A549 (cell line): ENCODE results near the gene SLC17A5. TPM values are rescaled to one million over a fixed set of nuclear protein-coding genes. Genes with fewer than 3 reads are reported as not detected.

Experiments used
- ATAC-seq, 2 experiments: fragments of 200-7000 bp in 1 of 2; fragments of >200 bp in 1 of 2; cut with Nextera tagmentation in 1 of 2; cut with Tn5 transposase in 1 of 2; 3 replicates each; pipeline versions ENCODE4 v1.8.0 to v1.9.1; 2018 to 2020; ENCODE audit warnings: mild to moderate bottlenecking in 1 of 2, moderate library complexity in 1 of 2
- CTCF ChIA-PET: fragments of 300-600 bp; sonication (Branson Sonifier 250); formaldehyde crosslinking; extraction: SDS; loops from one replicate; lab custom pipeline; 2021; ENCODE audit warnings: antibody characterized with exemption, inconsistent platforms; lab: Yijun Ruan, JAX
- POLR2A ChIA-PET: fragments of 350-600 bp; formaldehyde crosslinking; extraction: SDS; loops from one replicate; lab custom pipeline; 2021; ENCODE audit warnings: antibody characterized with exemption, inconsistent platforms; lab: Yijun Ruan, JAX
- DNase-seq, 2 experiments: peaks; one replicate each; pipeline versions ENCODE4 v3.0.0 to v3.0.0-alpha.2; 2011 to 2016; ENCODE audit warnings: low read depth in 1 of 2, low spot score in 1 of 2
- FAIRE-seq: peaks from 2 replicates; lab custom pipeline; 2011; peaks lifted over from hg19 to GRCh38; lab: Jason Lieb, UNC
- H3K27ac ChIP-seq, 2 experiments: fragments of >200 bp; sonication (Bioruptor Twin); formaldehyde crosslinking; 3 replicates each; pipeline ENCODE4 v1.5.1; 2016 to 2017
- H3K4me1 ChIP-seq: fragments of >200 bp; sonication (Bioruptor Twin); formaldehyde crosslinking; 3 replicates; pipeline ENCODE4 v1.6.1; 2016
- H3K4me2 ChIP-seq: fragments of >200 bp; sonication (Bioruptor Twin); formaldehyde crosslinking; 3 replicates; pipeline ENCODE4 v1.6.1; 2016
- H3K4me3 ChIP-seq: fragments of >200 bp; sonication (Bioruptor Twin); formaldehyde crosslinking; 3 replicates; pipeline ENCODE4 v1.5.1; 2016
- H3K9me3 ChIP-seq: fragments of >200 bp; sonication (Bioruptor Twin); formaldehyde crosslinking; 3 replicates; pipeline ENCODE4 v1.6.1; 2016
- BHLHE40 ChIP-seq: IDR thresholded peaks from 2 replicates; pipeline ENCODE4 v1.6.1; 2012; ENCODE audit warnings: low read depth, low read length, inconsistent platforms
- CEBPB ChIP-seq, 2 experiments: fragments of >200 bp in 1 of 2; sonication (Bioruptor Twin) in 1 of 2; formaldehyde crosslinking in 1 of 2; IDR thresholded peaks; 2 replicates each; pipeline ENCODE4 v1.6.1; 2012 to 2016
- CTCF ChIP-seq: fragments of >200 bp; sonication (Bioruptor Twin); formaldehyde crosslinking; IDR thresholded peaks from 3 replicates; pipeline ENCODE4 v1.5.1; 2016
- EHF ChIP-seq: fragments of 250-450 bp; sonication (Bioruptor Pico); IDR thresholded peaks from 2 replicates; pipeline ENCODE4 v1.5.0; 2020; ENCODE audit warnings: mild to moderate bottlenecking
- EHMT2 ChIP-seq: fragments of 200-600 bp; sonication (generic); IDR thresholded peaks from 2 replicates; pipeline ENCODE4 v1.6.1; 2016; ENCODE audit warnings: antibody characterized with exemption, low read depth, mild to moderate bottlenecking, moderate library complexity
- HEYL ChIP-seq: fragments of 250-450 bp; sonication (Bioruptor Pico); IDR thresholded peaks from 2 replicates; pipeline ENCODE4 v1.8.0; 2021; ENCODE audit warnings: mild to moderate bottlenecking, moderate library complexity
- HOXA7 ChIP-seq: fragments of 250-450 bp; sonication (Bioruptor Pico); IDR thresholded peaks from 2 replicates; pipeline ENCODE4 v1.5.0; 2020; ENCODE audit warnings: mild to moderate bottlenecking, moderate library complexity
- HOXB13 ChIP-seq: fragments of 250-450 bp; sonication (Bioruptor Pico); IDR thresholded peaks from 2 replicates; pipeline ENCODE4 v1.5.0; 2020; ENCODE audit warnings: low read depth, mild to moderate bottlenecking, moderate library complexity
- HOXB5 ChIP-seq: fragments of 250-450 bp; sonication (Bioruptor Pico); IDR thresholded peaks from 2 replicates; pipeline ENCODE4 v1.5.0; 2020; ENCODE audit warnings: mild to moderate bottlenecking, moderate library complexity
- JUN ChIP-seq, 2 experiments: fragments of >200 bp; sonication (Bioruptor Twin); formaldehyde crosslinking; IDR thresholded peaks; 2 replicates in 1 of 2; 3 replicates in 1 of 2; pipeline ENCODE4 v1.6.1; 2016 to 2017
- JUNB ChIP-seq: fragments of >200 bp; sonication (Bioruptor Twin); formaldehyde crosslinking; IDR thresholded peaks from 2 replicates; pipeline ENCODE4 v1.6.1; 2016
- KDM1A ChIP-seq: fragments of 200-600 bp; sonication (generic); IDR thresholded peaks from 2 replicates; pipeline ENCODE4 v1.6.1; 2016; ENCODE audit warnings: low read depth, mild to moderate bottlenecking
- MAFK ChIP-seq: fragments of 450-650 bp; IDR thresholded peaks from 2 replicates; pipeline ENCODE4 v1.6.1; 2014; ENCODE audit not compliant: partially characterized antibody
- MAZ ChIP-seq: fragments of 150-350 bp; IDR thresholded peaks from 2 replicates; pipeline ENCODE4 v1.6.1; 2014; ENCODE audit warnings: antibody characterized with exemption, low read depth, low read length, borderline replicate concordance
- POLR2A ChIP-seq: IDR thresholded peaks from 2 replicates; pipeline ENCODE4 v1.6.1; 2012; ENCODE audit warnings: mild to moderate bottlenecking, low read length
- RAD21 ChIP-seq, 2 experiments: fragments of >200 bp in 1 of 2; sonication (Bioruptor Twin) in 1 of 2; formaldehyde crosslinking in 1 of 2; IDR thresholded peaks in 1 of 2; conservative IDR thresholded peaks in 1 of 2; 2 replicates in 1 of 2; 3 replicates in 1 of 2; pipeline ENCODE4 v1.6.1; 2012 to 2018; ENCODE audit warnings: inconsistent platforms in 1 of 2
- REST ChIP-seq: fragments of 200-600 bp; sonication (generic); IDR thresholded peaks from 2 replicates; pipeline ENCODE4 v1.6.1; 2016; ENCODE audit warnings: antibody characterized with exemption, mild to moderate bottlenecking, moderate library complexity
- TFCP2L1 ChIP-seq: fragments of 250-450 bp; sonication (Bioruptor Pico); IDR thresholded peaks from 2 replicates; pipeline ENCODE4 v1.5.0; 2021; ENCODE audit warnings: mild to moderate bottlenecking
- USF2 ChIP-seq: fragments of 450-650 bp; IDR thresholded peaks from 2 replicates; pipeline ENCODE4 v1.6.1; 2014; ENCODE audit warnings: antibody characterized with exemption
- ZC3H11A ChIP-seq: fragments of 450-650 bp; IDR thresholded peaks from 2 replicates; pipeline ENCODE4 v1.6.1; 2014; ENCODE audit warnings: antibody characterized with exemption, mild to moderate bottlenecking
- ZFP36 ChIP-seq: fragments of 450-650 bp; IDR thresholded peaks from 2 replicates; pipeline ENCODE4 v1.6.1; 2014; ENCODE audit warnings: borderline replicate concordance; ENCODE audit not compliant: partially characterized antibody
- WGBS: methylation state at CpG from one replicate; pipeline ENCODE4 v1.1.6; 2017; ENCODE audit errors: missing lambda C conversion rate; 5-methylcytosine and 5-hydroxymethylcytosine counted together
- polyA plus RNA-seq, 4 experiments: library from polyadenylated mRNA; depleted of rRNA in 3 of 4; stranded (reverse); fragments of >200 nt; fragmentation: RNase III in 1 of 4; extraction: RNeasy Plus Mini Kit Qiagen cat#74134 plus additional on column Dnase treatment in 1 of 4; gene quantifications; 2 replicates in 3 of 4; 3 replicates in 1 of 4; pipeline ENCODE4 v1.2.3, GENCODE V29; 2011 to 2017

Gene SLC17A5
- polyA plus RNA-seq, 2 of the 4 experiments (the other 2 are of a cell fraction), result 10.0 to 10.6 TPM

DNA sequence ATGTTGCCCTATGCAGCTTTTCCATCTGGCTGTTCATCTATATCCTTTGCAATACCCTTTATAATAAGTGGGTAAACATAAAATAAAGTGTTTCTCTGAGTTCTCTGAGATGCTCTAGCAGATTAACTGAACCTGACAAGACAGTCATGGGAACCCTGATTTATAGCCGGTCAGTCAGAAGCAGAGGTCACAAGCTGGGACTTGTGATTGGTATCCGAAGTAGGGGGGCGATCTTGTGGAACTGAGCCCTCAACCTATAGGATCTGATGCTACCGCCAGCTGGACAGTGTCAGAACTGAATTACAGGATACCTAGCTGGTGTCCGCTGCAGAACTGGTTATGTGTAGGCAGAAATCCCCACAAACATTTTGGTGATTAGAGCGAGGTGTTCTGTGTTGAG is 39.0 kb downstream of the SLC17A5 start:
- Histone ChIP-seq H3K4me2 (no peak overlapping the region), H3K4me3 (no peak overlapping the region), H3K9me3 (no peaks in the 10 kb centered on the region), H3K27ac (no peak overlapping the region), H3K4me1 (0 out of 3 replicates have a peak, but pooled peaks cover 5% of the 10 kb centered on the region)
- ChIA-PET POLR2A (no interaction called here), CTCF (interaction anchor here (0.9 to 1.6 kb wide), 2 partner anchors 64 to 100 kb away, joined by 3 to 4 read pairs; no protein-coding TSS in a partner anchor)
- no peak for FAIRE-seq
- no peak for ATAC-seq
- TF ChIP-seq RAD21 (conservative IDR thresholded peaks at IDR 0.05 in 1 of 2, IDR thresholded peaks at IDR 0.05 in 1 of 2) (no peak), POLR2A (no peak), USF2 (no peak), EHF (CRISPR knock-in tag) (no peak), REST (no peak), ZC3H11A (no peak), TFCP2L1 (CRISPR knock-in tag) (no peak), JUN (IDR thresholded peaks at IDR 0.05) (no peak), HOXB13 (no peak), BHLHE40 (no peak), HOXB5 (CRISPR knock-in tag) (no peak), HOXA7 (CRISPR knock-in tag) (no peak), ZFP36 (no peak), EHMT2 (no peak), CTCF (no peak), KDM1A (no peak), JUNB (no peak), CEBPB (IDR thresholded peaks at IDR 0.05) (no peak)
- 75% methylated on average over 6 of the region's 6 CpGs for WGBS
- no peak for DNase-seq

GRCh38 chr6:73613806-73614536 is 39.8 kb downstream of the SLC17A5 start:
- Histone ChIP-seq H3K9me3 (no peaks in the 10 kb centered on the region), H3K4me2 (no peak overlapping the region), H3K27ac (no peak overlapping the region), H3K4me1 (0 out of 3 replicates have a peak, but pooled peaks cover 12% of the 10 kb centered on the region), H3K4me3 (no peak overlapping the region)
- POLR2A ChIA-PET, result no interaction called here
- CTCF ChIA-PET, result interaction anchor here (0.7 kb wide), 1 partner anchor 445 kb away, joined by 4 read pairs; no protein-coding TSS in a partner anchor
- no peak for FAIRE-seq
- no peak for ATAC-seq
- 61% methylated on average over 6 of the region's 6 CpGs for WGBS
- DNase-seq, result no peak
- TF ChIP-seq HEYL, result no peak
- no peak for TF ChIP-seq MAFK
- no peak for TF ChIP-seq MAZ
